GM23248 (cell line): ENCODE results near the gene ST7. TPM values are rescaled to one million over a fixed set of nuclear protein-coding genes. Genes with fewer than 3 reads are reported as not detected.
"Not testable (repeated sequence)": the region's sequence is repeated elsewhere in the genome, so short reads cannot be mapped to it uniquely, and the experiment has no call there.

Experiments
- DNase-seq: peaks from one replicate; pipeline ENCODE4 v3.0.0-alpha.2; 2015
- H2AFZ ChIP-seq: fragments of 200-600 bp; sonication (generic); 2 replicates; pipeline ENCODE4 v1.6.1; 2016; ENCODE audit warnings: antibody characterized with exemption
- H3F3A ChIP-seq: fragments of 200-600 bp; sonication (generic); 2 replicates; pipeline ENCODE4 v1.6.1; 2016; ENCODE audit warnings: mild to moderate bottlenecking, antibody characterized with exemption, mixed run types; ENCODE audit not compliant: insufficient read depth
- H3K27ac ChIP-seq: fragments of 200-600 bp; sonication (generic); 2 replicates; pipeline ENCODE4 v1.5.1; 2016; ENCODE audit warnings: mild to moderate bottlenecking
- H3K27me3 ChIP-seq: fragments of 200-600 bp; sonication (generic); replicated peaks from 2 replicates; pipeline ENCODE4 v1.6.1; 2016; ENCODE audit warnings: mild to moderate bottlenecking; ENCODE audit not compliant: insufficient read depth
- H3K36me3 ChIP-seq: fragments of 200-600 bp; sonication (generic); 2 replicates; pipeline ENCODE4 v1.6.1; 2016; ENCODE audit warnings: low read depth, mild to moderate bottlenecking
- H3K4me1 ChIP-seq: fragments of 200-600 bp; sonication (generic); 2 replicates; pipeline ENCODE4 v1.6.1; 2016; ENCODE audit warnings: mild to moderate bottlenecking; ENCODE audit not compliant: insufficient read depth
- H3K4me2 ChIP-seq: fragments of 200-600 bp; sonication (generic); one replicate; pipeline ENCODE4 v1.6.1; 2016; ENCODE audit warnings: mild to moderate bottlenecking; ENCODE audit not compliant: unreplicated experiment
- H3K4me3 ChIP-seq: fragments of 200-600 bp; sonication (generic); 2 replicates; pipeline ENCODE4 v1.5.1; 2016; ENCODE audit warnings: mild to moderate bottlenecking
- H3K79me2 ChIP-seq: fragments of 200-600 bp; sonication (generic); 2 replicates; pipeline ENCODE4 v1.6.1; 2016; ENCODE audit warnings: mild to moderate bottlenecking; ENCODE audit not compliant: insufficient read depth
- H3K9ac ChIP-seq: fragments of 200-600 bp; sonication (generic); 2 replicates; pipeline ENCODE4 v1.6.1; 2016; ENCODE audit warnings: mild to moderate bottlenecking
- H3K9me2 ChIP-seq: fragments of 200-600 bp; sonication (generic); 2 replicates; pipeline ENCODE4 v1.6.1; 2016; ENCODE audit warnings: mixed run types, mild to moderate bottlenecking, moderate library complexity; ENCODE audit not compliant: insufficient read depth
- H3K9me3 ChIP-seq: fragments of 200-600 bp; sonication (generic); one replicate; pipeline ENCODE4 v1.6.1; 2017; ENCODE audit warnings: low read depth
- H4K20me1 ChIP-seq: fragments of 200-600 bp; sonication (generic); 2 replicates; pipeline ENCODE4 v1.6.0; 2016; ENCODE audit not compliant: insufficient read depth
- EZH2 ChIP-seq: fragments of 200-600 bp; sonication (generic); IDR thresholded peaks from 2 replicates; pipeline ENCODE4 v1.6.1; 2018; ENCODE audit warnings: antibody characterized with exemption, mild to moderate bottlenecking; ENCODE audit not compliant: insufficient read depth, poor library complexity, severe bottlenecking
- EZH2phosphoT487 ChIP-seq: fragments of 200-600 bp; sonication (generic); IDR thresholded peaks from 2 replicates; pipeline ENCODE4 v1.6.1; 2018; ENCODE audit warnings: antibody characterized with exemption, moderate library complexity, mild to moderate bottlenecking, low read depth; ENCODE audit not compliant: insufficient read depth
- WGBS, 2 experiments: methylation state at CpG; one replicate each; pipeline ENCODE4 v1.1.6; 2015 to 2017; ENCODE audit warnings: low lambda C conversion rate in 2 of 2, low coverage in 1 of 2; ENCODE audit errors: missing lambda C conversion rate in 2 of 2; 5-methylcytosine and 5-hydroxymethylcytosine counted together
- in situ Hi-C: fragments of 300-500 bp; cut with MboI; formaldehyde crosslinking; loops from 2 replicates; pipeline ENCODE4 v1.15.0; 2020
- polyA plus RNA-seq: library from polyadenylated mRNA; unstranded; fragments of >200 nt; fragmentation: Nextera tagmentation; extraction: Ambion mirVana; gene quantifications from 2 replicates; pipeline ENCODE4 v1.2.1, GENCODE V29; 2016
- total RNA-seq: library from RNA; depleted of rRNA; stranded (reverse); fragments of >200 nt; shearing (Covaris generic); gene quantifications from 2 replicates; pipeline ENCODE4 v1.2.3, GENCODE V29; 2014

The ST7 gene
- total and polyA plus RNA-seq, 2 experiments from 2014 or later: 17.8 to 21.9 TPM

DNA sequence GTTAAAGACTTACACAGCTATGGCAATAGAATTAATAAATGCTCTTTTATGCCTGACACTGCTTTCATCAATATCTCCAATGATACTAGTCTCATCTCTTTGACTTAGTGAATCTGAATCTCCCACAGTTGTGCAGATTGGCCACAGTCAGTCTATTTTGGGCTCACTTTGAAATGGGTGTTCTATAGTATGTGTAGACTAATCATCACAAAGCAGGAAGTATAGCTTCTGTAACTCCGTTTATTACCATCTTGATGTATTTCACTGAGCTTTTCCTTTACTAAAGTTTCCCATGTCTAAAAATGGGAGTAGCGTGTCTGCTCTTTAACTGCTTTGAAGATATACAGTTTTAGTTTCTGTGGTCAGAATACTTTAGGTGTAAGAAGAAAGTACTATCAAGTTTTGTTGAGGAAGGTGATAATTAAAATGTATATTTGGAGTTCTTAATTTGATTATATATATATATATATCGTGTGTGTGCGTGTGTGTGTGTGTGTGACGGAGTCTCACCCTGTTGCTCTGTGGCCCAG, 70.1 kb downstream of the ST7 start:
- Histone ChIP-seq H4K20me1 (0 out of 2 replicates have a peak, but pooled peaks cover 3% of the 10 kb centered on the region), H3K27me3 (no peaks in the 10 kb centered on the region), H3K79me2 (peaks cover 79% of the 10 kb centered on the region), H3F3A (no peaks in the 10 kb centered on the region), H3K4me2 (no peak overlapping the region), H2AFZ (no peak overlapping the region), H3K4me1 (peaks cover 15% of the 10 kb centered on the region), H3K4me3 (no peak overlapping the region), H3K9ac (no peak overlapping the region), H3K27ac (no peak overlapping the region), H3K9me2 (no peaks in the 10 kb centered on the region), H3K36me3 (no peaks in the 10 kb centered on the region), H3K9me3 (no peaks in the 10 kb centered on the region)
- in situ Hi-C loops: no loop called here
- no peak for TF ChIP-seq EZH2
- TF ChIP-seq EZH2phosphoT487: no peak
- no peak for DNase-seq
- 93 to 95% methylated on average over 5 of the region's 5 CpGs for WGBS, 2 experiments

DNA sequence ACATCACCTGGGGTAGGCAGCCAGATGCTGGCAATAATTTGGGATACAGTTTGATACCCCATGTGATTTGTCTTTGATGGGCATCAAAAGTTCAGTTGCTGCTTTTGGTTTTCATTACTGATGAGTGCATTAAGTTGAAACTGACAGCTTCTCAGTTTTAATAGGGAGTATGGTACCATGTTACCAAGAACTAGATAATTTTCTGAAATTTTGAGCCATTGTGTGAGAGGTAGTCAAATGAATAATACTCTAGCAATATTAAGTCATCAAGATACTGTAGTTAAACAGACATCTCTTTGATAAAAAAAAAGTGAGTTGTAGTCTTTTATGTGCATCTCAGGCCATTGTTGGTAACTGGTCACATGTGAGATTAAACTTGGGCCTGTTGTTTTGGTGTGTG, 71.5 kb downstream of the ST7 start:
- Histone ChIP-seq H3K4me2 (no peak overlapping the region), H3K27ac (no peak overlapping the region), H3K79me2 (peaks cover 77% of the 10 kb centered on the region), H3K9me2 (no peaks in the 10 kb centered on the region), H3K9me3 (no peaks in the 10 kb centered on the region), H3K36me3 (no peaks in the 10 kb centered on the region), H3K4me1 (peaks cover 12% of the 10 kb centered on the region), H3K9ac (no peak overlapping the region), H3F3A (no peaks in the 10 kb centered on the region), H4K20me1 (0 out of 2 replicates have a peak, but pooled peaks cover 3% of the 10 kb centered on the region), H2AFZ (no peak overlapping the region), H3K4me3 (no peak overlapping the region), H3K27me3 (no peaks in the 10 kb centered on the region)
- no peak for DNase-seq
- in situ Hi-C loops: no loop called here
- TF ChIP-seq EZH2 (no peak), EZH2phosphoT487 (no peak)

DNA sequence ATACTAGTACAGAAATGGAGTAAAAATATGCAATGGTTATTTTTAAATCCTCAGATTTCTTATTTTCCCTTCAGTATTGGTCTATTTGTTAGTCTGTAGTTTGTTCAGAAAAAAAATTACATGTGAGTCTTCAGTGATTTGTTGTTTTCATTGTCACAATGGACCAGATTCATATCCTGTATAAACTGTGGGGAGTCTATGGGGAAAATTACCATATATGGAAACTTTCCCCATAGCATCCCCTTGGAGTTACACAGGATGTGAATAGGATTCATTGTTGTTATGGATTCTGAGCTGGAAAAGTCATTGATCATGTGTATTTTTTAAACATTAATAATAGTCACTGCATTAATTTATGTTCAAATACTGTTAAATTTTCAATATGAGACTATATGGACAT, 72.6 kb downstream of the ST7 start:
- Histone ChIP-seq H3K9me3 (no peaks in the 10 kb centered on the region), H3K4me3 (no peak overlapping the region), H3K9me2 (no peaks in the 10 kb centered on the region), H4K20me1 (peaks cover 3% of the 10 kb centered on the region; the same call in 1 of the 2 replicates), H3K27me3 (no peaks in the 10 kb centered on the region), H3K79me2 (peaks cover 85% of the 10 kb centered on the region), H3K27ac (no peak overlapping the region), H3K4me2 (no peak overlapping the region), H3K9ac (no peak overlapping the region), H3F3A (no peaks in the 10 kb centered on the region), H2AFZ (no peak overlapping the region), H3K36me3 (no peaks in the 10 kb centered on the region), H3K4me1 (peaks cover 1% of the 10 kb centered on the region)
- in situ Hi-C loops: no loop called here
- DNase-seq: no peak
- no peak for TF ChIP-seq EZH2phosphoT487
- no peak for TF ChIP-seq EZH2

DNA sequence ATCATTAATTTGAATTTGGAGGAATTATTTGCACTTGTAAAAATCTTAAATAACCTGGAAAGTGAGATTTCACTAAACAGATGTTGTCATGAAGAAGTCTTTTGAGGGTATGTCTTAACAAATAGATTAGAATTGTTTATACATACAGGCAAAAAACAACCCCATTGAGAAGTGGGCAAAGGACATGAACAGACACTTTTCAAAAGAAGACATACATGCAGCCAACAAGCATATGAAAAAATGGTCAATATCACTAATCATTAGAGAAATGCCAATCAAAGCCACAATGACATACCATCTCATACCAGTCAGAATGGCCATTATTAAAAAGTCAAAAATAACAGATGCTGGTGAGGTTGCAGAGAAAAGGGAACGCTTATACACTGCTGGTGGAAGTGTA, 77.0 kb downstream of the ST7 start:
- H3K4me1 ChIP-seq, in situ Hi-C loops, H3K4me2 ChIP-seq, H3K4me3 ChIP-seq, H3F3A ChIP-seq, H3K36me3 ChIP-seq, H3K9me3 ChIP-seq, H3K27ac ChIP-seq, H3K9ac ChIP-seq, H2AFZ ChIP-seq, DNase-seq, H4K20me1 ChIP-seq, H3K27me3 ChIP-seq, H3K9me2 ChIP-seq: not testable (repeated sequence)
- 60 to 68% methylated on average over 1 of the region's 1 CpG for WGBS, 2 experiments
- peaks cover 67% of the 10 kb centered on the region for H3K79me2 ChIP-seq

DNA sequence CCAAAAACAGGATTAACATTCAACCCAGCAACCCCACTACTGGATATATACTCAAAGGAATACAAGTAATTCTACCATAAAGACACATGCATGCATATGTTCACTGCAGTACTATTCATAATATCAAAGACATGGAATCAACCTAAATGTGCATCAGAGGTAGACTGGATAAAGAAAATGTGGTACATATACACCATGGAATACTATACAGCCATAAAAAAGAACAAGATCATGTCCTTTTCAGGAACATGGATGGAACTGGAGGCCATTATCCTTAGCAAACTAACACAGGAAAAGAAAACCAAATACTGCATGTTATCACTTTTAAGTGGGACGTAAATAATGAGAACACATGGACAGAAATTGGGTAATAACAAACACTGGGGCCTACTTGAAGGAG, 77.5 kb downstream of the ST7 start:
- H3K36me3 ChIP-seq, H2AFZ ChIP-seq, H3K4me3 ChIP-seq, H3K27me3 ChIP-seq, DNase-seq, H3K4me2 ChIP-seq, H4K20me1 ChIP-seq, H3K9ac ChIP-seq, H3K9me2 ChIP-seq, H3K27ac ChIP-seq, in situ Hi-C loops, H3K4me1 ChIP-seq, H3K9me3 ChIP-seq: not testable (repeated sequence)
- WGBS, 2 experiments: 0% methylated on average over 1 of the region's 1 CpG
- peaks cover 67% of the 10 kb centered on the region for H3K79me2 ChIP-seq
- H3F3A ChIP-seq: peaks cover 11% of the 10 kb centered on the region; the same call in 1 of the 2 replicates
